Activated CD4-positive, CD25-positive, alpha-beta regulatory T cell treated with anti-CD3 and anti-CD28 coated beads, Interleukin-2, amount 50 U/mL, for 16 hours (primary cell): ENCODE measurements around the gene KBTBD4.

Source experiments
- DNase-seq: peaks from one replicate; pipeline ENCODE4 v3.0.0-alpha.2; 2020; ENCODE audit warnings: low read depth, low spot score

Gene KBTBD4

DNA sequence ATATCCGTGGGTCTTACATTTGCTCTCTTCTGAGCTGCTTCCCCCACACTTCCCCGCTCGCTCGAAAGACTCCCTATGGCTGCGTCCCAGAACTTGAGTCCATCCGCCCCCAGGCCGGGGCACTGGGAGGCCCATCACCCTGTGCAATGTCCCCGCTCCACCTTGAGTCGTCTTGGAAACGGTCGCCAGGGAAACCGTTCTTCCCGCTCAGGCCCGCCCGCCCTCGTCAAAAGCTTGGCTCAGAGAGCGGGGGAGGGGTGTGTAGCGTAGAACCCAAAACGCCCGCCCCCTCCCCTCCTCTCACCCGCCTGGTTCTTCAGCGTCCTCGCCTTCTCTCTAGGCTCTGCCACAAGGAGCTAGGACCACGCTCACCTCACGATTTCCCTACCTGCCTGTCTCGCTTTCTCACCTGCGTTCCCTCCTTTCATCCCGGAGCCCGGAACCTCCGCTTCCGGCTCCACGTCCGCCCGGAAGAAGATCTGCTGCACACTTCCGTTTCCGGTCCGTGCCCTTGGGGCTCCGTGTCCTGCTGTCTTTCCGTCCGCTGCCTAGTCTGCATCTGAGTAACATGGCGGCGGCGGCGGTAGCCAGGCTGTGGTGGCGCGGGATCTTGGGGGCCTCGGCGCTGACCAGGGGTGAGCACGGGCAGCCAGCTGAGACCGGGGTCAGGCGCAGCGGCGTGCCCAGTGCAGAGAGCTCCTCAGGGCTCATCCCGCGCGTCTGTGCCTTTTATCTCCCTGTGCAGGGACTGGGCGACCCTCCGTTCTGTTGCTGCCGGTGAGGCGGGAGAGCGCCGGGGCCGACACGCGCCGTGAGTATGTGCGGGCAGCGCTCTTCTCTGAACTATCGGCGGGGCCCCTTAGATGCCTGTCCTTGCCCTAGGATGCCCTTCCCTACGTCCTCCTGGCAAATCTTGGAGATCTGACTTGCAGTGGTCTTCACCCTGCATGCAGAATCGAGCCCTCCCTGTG lies at the start of gene KBTBD4, which contains the start of gene NDUFS3:
TSS of gene KBTBD4 (minus strand) at position 447 of the 971 bp plus-strand sequence. CDS start at position 428, 19 bp downstream.
TSS of gene NDUFS3 (plus strand) at position 551 of the 971 bp plus-strand sequence. CDS start at position 569, 18 bp downstream.
- peak; percentile 84 for DNase-seq

DNA sequence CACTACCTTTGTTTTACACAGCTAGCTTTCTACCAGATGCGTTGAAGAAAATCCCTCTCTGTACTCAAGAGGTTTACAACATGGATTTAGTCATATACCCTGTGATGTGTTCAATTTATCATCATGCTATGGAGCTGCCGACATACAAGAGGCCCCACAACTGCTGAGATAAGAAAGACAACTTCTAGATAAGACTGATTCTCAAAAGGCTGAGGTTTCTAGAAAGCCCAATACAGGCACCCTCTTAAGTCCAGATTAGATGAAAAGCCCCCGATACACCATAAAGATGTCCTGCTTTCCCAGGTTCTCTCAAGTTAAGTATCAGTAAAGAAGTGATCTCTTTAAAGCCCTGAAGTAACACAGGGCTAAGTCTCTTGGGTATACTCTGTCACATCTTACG lies 49.3 kb upstream of the KBTBD4 start:
- DNase-seq = no peak

GRCh38 chr11:47626234-47626633 lies 47.5 kb upstream of the KBTBD4 start:
- DNase-seq = no peak

GRCh38 chr11:47620836-47621378 lies 42.1 kb upstream of the KBTBD4 start:
- no peak for DNase-seq

DNA sequence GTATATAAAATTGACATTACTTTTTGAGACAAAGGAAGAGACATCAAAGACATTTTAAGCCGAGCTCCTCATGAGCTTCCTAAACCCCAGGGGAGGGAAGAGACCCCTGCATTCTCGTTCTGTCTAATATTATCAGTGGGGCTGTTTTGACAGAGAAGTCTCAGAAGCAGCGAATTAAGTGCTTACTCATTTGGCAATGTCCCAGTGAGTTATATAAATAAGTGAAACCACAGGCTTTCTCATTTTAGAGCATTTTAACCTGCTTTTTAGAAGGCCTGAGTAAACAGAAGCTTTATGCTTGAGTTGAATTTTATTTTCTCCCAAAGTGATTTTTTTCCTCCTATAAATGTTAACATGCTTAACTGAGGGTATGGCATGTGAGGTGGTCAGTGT lies 38.6 kb upstream of the KBTBD4 start:
- no peak for DNase-seq

- no peak for DNase-seq
Observed at GRCh38 chr11:47616726-47617416, 38.1 kb upstream of the KBTBD4 start.

DNA sequence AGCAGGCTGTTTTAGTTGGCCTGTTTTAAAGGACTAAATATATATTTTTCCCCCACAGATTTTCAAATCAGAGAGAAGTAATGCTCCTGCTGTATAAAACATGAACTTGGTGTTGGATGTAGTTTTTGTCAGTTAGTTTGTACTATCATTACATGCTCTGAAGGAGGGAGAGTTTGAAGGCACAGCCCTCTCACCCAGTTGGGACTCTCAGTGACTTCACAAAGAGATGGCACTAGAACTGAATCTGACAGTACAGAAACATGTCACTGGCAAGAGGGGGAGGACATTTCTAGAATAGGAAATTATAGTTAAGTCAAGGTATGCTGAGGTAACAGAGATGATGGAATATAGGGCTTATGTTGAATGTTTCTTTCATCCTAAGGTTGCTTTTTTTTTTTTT lies 36.5 kb upstream of the KBTBD4 start:
- DNase-seq = no peak

GRCh38 chr11:47611348-47611794 lies 32.6 kb upstream of the KBTBD4 start:
- no peak for DNase-seq

- DNase-seq = no peak
Observed at GRCh38 chr11:47609675-47610074, 30.9 kb upstream of the KBTBD4 start.

- no peak for DNase-seq
Observed at GRCh38 chr11:47607380-47607779, 28.6 kb upstream of the KBTBD4 start.

DNA sequence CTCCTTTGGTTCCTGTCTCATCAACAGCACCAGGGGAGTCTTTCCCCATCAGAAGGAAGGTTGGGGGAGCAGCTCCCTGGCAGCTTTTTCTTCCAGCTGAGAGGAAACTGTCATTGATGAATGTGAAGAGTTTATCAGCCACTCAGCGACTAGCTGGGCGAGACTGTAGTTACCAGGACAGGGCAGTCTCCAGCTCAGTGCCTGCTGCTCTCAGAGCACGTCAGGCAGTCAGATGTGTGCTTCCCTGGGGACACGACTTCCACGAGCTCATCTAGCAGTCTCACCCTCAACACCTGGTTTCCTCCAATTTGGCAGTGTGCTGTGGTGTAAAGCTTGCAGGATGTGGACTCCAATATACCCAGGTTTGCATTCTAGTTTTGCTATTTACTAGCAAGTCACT lies 28.0 kb upstream of the KBTBD4 start:
- DNase-seq = no peak

DNA sequence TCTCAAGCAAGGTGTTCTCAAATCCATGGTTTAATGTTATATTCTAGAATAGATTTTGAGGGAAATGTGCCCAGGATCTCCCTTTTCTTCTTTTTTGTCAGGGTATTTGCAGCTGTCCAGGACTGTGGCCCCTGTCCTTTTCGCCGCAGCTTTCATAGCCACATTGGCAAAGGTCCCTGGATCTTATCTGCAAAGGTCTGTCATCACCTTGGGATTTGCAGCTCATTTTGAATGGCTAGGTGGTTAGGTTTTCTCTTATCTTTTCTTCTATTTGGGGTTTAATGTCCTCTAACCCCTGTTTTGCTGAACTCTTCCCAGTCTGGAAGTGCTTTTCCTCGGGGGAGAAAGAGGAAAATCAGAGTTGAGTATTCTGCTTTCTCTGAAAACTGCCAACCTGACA lies 27.2 kb upstream of the KBTBD4 start:
- DNase-seq = no peak

DNA sequence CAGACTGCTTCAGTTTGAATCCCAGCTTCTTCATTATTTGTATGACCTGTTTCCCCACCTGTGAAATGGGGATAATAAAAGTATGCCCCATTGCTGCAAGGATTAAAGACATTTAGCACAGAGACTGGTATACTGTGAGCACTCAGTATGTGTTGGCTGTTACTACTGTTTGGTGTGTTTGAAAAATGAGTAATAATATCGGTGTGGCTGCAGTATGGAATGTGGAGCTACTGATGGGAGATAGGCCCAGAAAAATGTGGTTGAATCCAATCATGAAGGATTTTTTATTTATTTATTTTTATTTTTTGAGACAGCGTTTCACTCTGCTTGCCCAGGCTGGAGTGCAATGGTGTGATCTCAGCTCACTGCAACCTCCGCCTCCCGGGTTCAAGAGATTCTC lies 24.5 kb upstream of the KBTBD4 start:
- no peak for DNase-seq

- DNase-seq = no peak
Observed at GRCh38 chr11:47599902-47600301, 21.1 kb upstream of the KBTBD4 start.

DNA sequence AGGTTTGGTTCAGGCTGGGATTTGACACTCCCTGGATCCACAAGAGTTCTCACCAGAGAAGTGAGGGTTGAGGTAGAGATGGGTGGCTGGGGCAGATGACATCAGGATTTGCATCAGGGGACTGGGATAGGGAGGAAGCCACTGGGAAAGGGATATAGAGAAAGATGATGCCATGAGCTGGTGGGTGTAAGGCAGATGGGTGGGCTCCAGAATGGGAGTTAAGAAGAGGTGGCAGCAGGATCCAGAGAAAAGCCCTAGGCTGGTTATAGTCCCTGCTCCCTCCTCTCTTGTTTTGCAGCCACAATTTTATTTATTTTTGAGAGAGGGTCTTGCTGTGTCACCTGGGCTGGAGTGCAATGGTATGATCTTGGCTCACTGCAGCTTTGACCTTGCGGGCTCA lies 17.2 kb upstream of the KBTBD4 start:
- no peak for DNase-seq

DNA sequence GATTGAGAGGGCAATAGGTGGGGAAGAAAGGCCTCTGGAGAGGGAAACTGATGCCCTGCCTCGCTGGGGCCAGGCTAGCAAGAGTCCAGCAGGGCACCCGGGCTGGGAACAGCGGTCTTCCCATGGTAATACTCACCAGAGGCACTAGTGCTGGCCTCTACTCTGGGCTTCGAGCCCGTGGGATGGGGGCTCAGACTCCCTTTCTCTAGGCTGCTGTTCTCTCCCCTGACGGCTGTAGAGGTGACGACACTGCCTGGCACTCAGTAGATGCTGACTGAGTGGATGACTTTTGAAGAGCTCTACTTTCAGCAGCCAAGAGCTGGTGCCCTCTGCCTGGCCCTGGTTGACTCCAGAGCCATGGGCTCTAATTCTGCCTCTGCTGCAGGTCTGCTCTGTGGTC lies 16.3 kb upstream of the KBTBD4 start:
- no peak for DNase-seq

GRCh38 chr11:47593934-47594855 lies 15.4 kb upstream of the KBTBD4 start, which contains the start of gene C1QTNF4:
C1QTNF4 (minus strand) TSS chr11:47594411; CDS start chr11:47590810, 3,601 bp downstream.
- no peak for DNase-seq

GRCh38 chr11:47593492-47593933 lies 14.7 kb upstream of the KBTBD4 start:
- no peak for DNase-seq

- DNase-seq = no peak
Observed at GRCh38 chr11:47592970-47593369, 14.2 kb upstream of the KBTBD4 start.

DNA sequence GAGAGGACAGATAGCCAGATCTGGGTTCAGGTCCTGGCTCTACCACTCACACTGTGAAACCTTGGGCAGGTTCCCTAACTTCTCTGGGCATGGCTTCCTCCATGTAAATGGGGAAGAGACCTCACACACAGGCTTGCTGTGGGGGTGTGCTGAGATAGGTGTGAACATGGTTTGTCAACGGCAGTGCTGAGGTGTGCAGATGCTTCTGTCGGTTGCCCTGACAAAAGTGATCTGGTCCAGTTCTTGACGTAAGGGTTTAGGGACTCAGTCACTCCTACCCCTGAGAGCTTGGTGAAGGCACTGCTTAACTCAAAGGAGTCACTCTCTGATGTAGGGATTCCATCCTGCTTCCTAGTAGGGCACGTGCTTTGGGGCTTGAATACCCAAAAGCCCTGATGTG lies 13.5 kb upstream of the KBTBD4 start:
- DNase-seq = no peak

GRCh38 chr11:47591764-47592163 lies 13.0 kb upstream of the KBTBD4 start:
- DNase-seq = no peak
